ENCODE results near the gene FOXK1. TPM values are rescaled to one million over a fixed set of nuclear protein-coding genes. Genes with fewer than 3 reads are reported as not detected.

The FOXK1 gene
- total RNA-seq, 2 donors from 2014 or later, result 37.1 to 40.5 TPM

GRCh38 chr7:4742852-4743251 lies 60.8 kb downstream of the FOXK1 start:
- ATAC-seq (no peak), DNase-seq (ENCODE audit: low spot score in 2 of 2) (no peak)
- Mint-ChIP-seq H3K36me3 (peaks cover 9 to 27% of the 10 kb centered on the region in 2 donors), H3K9me3 (no peaks in the 10 kb centered on the region), H3K27ac (peak overlapping the region in 1 of 2 donors; percentile 60)

GRCh38 chr7:4744391-4745264 lies 62.5 kb downstream of the FOXK1 start:
- peak overlapping the region; percentile 53 to 88 for H3K27ac Mint-ChIP-seq
- no peaks in the 10 kb centered on the region for H3K9me3 Mint-ChIP-seq
- H3K36me3 Mint-ChIP-seq, result peaks cover 18 to 42% of the 10 kb centered on the region in 2 donors
- ATAC-seq, result peak; percentile 72 to 86
- peak; percentile 75 to 77 for DNase-seq (ENCODE audit: low spot score in 2 of 2)

GRCh38 chr7:4745265-4745919 lies 63.3 kb downstream of the FOXK1 start:
- H3K27ac Mint-ChIP-seq, result peak overlapping the region; percentile 88 to 94
- no peaks in the 10 kb centered on the region for H3K9me3 Mint-ChIP-seq
- H3K36me3 Mint-ChIP-seq, result peaks cover 18 to 42% of the 10 kb centered on the region in 2 donors
- DNase-seq (ENCODE audit: low spot score in 2 of 2), result no peak
- peak; percentile 24 to 35 for ATAC-seq

GRCh38 chr7:4745971-4746919 lies 64.2 kb downstream of the FOXK1 start:
- ATAC-seq, result peak in 1 of 2 donors; percentile 45
- no peaks in the 10 kb centered on the region for H3K9me3 Mint-ChIP-seq
- H3K36me3 Mint-ChIP-seq, result peaks cover 18 to 42% of the 10 kb centered on the region in 2 donors
- DNase-seq (ENCODE audit: low spot score in 2 of 2), result no peak
- peak overlapping the region; percentile 88 to 94 for H3K27ac Mint-ChIP-seq

GRCh38 chr7:4747013-4747412 lies 64.9 kb downstream of the FOXK1 start:
- Mint-ChIP-seq H3K36me3 (peaks cover 14 to 36% of the 10 kb centered on the region in 2 donors), H3K9me3 (no peaks in the 10 kb centered on the region), H3K27ac (peak overlapping the region in 1 of 2 donors; percentile 88)
- DNase-seq (ENCODE audit: low spot score in 2 of 2) (no peak), ATAC-seq (no peak)

- ATAC-seq (no peak), DNase-seq (ENCODE audit: low spot score in 2 of 2) (no peak)
- Mint-ChIP-seq H3K9me3 (no peaks in the 10 kb centered on the region), H3K36me3 (peaks cover 13 to 30% of the 10 kb centered on the region in 2 donors), H3K27ac (peak overlapping the region; percentile 88 to 95)
These were observed 65.7 kb downstream of the FOXK1 start for GRCh38 chr7:4747746-4748145.

- Mint-ChIP-seq H3K36me3 (peaks cover 13 to 27% of the 10 kb centered on the region in 2 donors), H3K27ac (peak overlapping the region; percentile 88 to 95), H3K9me3 (no peaks in the 10 kb centered on the region)
- DNase-seq (ENCODE audit: low spot score in 2 of 2), result no peak
- peak in 1 of 2 donors; percentile 5 for ATAC-seq
These were observed 66.2 kb downstream of the FOXK1 start for GRCh38 chr7:4748231-4748681.

- Mint-ChIP-seq H3K9me3 (no peaks in the 10 kb centered on the region), H3K36me3 (peaks cover 13 to 27% of the 10 kb centered on the region in 2 donors), H3K27ac (peak overlapping the region; percentile 88 to 95)
- DNase-seq (ENCODE audit: low spot score in 2 of 2) (no peak), ATAC-seq (no peak)
These were observed 67.3 kb downstream of the FOXK1 start for GRCh38 chr7:4749363-4749762.

GRCh38 chr7:4749798-4750197 lies 67.7 kb downstream of the FOXK1 start:
- H3K9me3 Mint-ChIP-seq, result no peaks in the 10 kb centered on the region
- no peak for ATAC-seq
- H3K27ac Mint-ChIP-seq, result peak overlapping the region in 1 of 2 donors; percentile 88
- peaks cover 13 to 27% of the 10 kb centered on the region in 2 donors for H3K36me3 Mint-ChIP-seq
- no peak for DNase-seq (ENCODE audit: low spot score in 2 of 2)

- Mint-ChIP-seq H3K36me3 (peaks cover 13 to 27% of the 10 kb centered on the region in 2 donors), H3K9me3 (no peaks in the 10 kb centered on the region), H3K27ac (no peak overlapping the region)
- ATAC-seq (no peak), DNase-seq (ENCODE audit: low spot score in 2 of 2) (no peak)
These were observed 69.4 kb downstream of the FOXK1 start for GRCh38 chr7:4751398-4751947.

GRCh38 chr7:4753598-4754432 lies 71.7 kb downstream of the FOXK1 start:
- peak overlapping the region in 1 of 2 donors; percentile 51 for H3K27ac Mint-ChIP-seq
- no peaks in the 10 kb centered on the region for H3K9me3 Mint-ChIP-seq
- peak; percentile 92 to 96 for ATAC-seq
- peaks cover 0 to 5% of the 10 kb centered on the region in 2 donors for H3K36me3 Mint-ChIP-seq
- DNase-seq (ENCODE audit: low spot score in 2 of 2), result peak; percentile 80 to 91

- Mint-ChIP-seq H3K27ac (no peak overlapping the region), H3K9me3 (no peaks in the 10 kb centered on the region), H3K36me3 (no peaks in the 10 kb centered on the region)
- ATAC-seq (no peak), DNase-seq (ENCODE audit: low spot score in 2 of 2) (no peak)
These were observed 72.4 kb downstream of the FOXK1 start for GRCh38 chr7:4754433-4755010.

- ATAC-seq, result no peak
- no peaks in the 10 kb centered on the region for H3K9me3 Mint-ChIP-seq
- no peak for DNase-seq (ENCODE audit: low spot score in 2 of 2)
- no peak overlapping the region for H3K27ac Mint-ChIP-seq
- no peaks in the 10 kb centered on the region for H3K36me3 Mint-ChIP-seq
These were observed 73.0 kb downstream of the FOXK1 start for GRCh38 chr7:4755045-4755444.

GRCh38 chr7:4758111-4758510 lies 76.0 kb downstream of the FOXK1 start:
- Mint-ChIP-seq H3K9me3 (no peaks in the 10 kb centered on the region), H3K27ac (no peak overlapping the region), H3K36me3 (no peaks in the 10 kb centered on the region)
- DNase-seq (ENCODE audit: low spot score in 2 of 2) (no peak), ATAC-seq (no peak)

- H3K27ac Mint-ChIP-seq, result no peak overlapping the region
- no peaks in the 10 kb centered on the region for H3K9me3 Mint-ChIP-seq
- no peak for DNase-seq (ENCODE audit: low spot score in 2 of 2)
- ATAC-seq, result no peak
- H3K36me3 Mint-ChIP-seq, result no peaks in the 10 kb centered on the region
These were observed 76.7 kb downstream of the FOXK1 start for GRCh38 chr7:4758791-4759190.

Data from activated naive CD4-positive, alpha-beta T cell treated with anti-CD3 and anti-CD28 coated beads, Interleukin-2, amount 50 U/mL, for 72 hours (primary cell).